HG02840 (cell line): ENCODE results near the gene MOB3A.
A peak's percentile ranks its signal among the peaks of the same experiment; 100 is the strongest.

Experiments
- ATAC-seq: cut with Tn5 transposase; IDR thresholded peaks from one replicate; pipeline ENCODE4 v1.9.1; 2021; ENCODE audit warnings: mild to moderate bottlenecking, moderate library complexity, moderate number of reproducible peaks; ENCODE audit not compliant: unreplicated experiment, low FRiP score

Gene MOB3A

GRCh38 chr19:2084993-2085720 is 11.0 kb downstream of the MOB3A start:
- peak; percentile 29 for ATAC-seq

GRCh38 chr19:2083174-2083854 is 12.8 kb downstream of the MOB3A start:
- no peak for ATAC-seq

DNA sequence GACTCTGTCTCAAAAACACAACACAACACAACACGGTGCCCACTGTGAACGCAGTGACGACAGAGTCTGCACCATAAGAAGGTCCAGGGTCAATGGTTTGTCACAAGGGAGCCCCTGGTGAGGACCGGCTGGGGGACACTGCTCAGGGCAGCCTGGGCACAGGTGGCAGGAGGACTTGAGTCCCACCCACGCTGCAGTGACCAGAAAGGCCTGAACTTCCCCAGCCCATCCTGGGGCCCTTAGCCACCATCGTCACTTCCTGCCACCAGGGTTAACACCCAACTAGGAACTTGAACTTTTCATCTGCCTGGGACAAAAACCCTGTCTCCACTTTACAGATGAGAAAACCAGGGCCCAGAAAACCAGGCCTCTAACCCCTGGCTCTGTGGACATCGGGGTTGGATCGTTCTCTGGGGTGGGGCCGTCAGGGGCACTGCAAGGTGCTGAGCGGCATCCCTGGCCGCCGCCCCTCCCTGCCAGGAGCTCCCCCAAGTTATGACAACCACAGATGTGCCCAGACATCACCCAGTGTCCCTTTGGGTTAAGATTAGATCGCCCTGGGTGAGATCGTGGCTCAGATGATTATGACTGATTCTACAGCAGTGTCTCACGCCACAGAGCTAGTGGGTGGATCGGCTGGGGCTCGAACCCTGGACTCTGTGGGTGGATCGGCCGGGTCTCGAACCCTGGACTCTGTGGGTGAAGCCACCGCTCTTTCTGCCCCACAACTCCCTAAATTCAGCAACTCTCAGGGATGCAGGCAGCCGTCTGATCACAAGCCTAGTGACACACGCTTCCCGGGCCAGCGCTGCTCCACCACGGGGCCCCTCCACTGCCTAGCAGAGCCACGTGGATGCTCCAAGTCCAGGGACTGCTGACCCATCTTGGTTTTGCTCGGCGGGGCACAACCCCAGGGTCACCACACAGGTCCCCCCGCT is 14.0 kb downstream of the MOB3A start:
- ATAC-seq: no peak

GRCh38 chr19:2080336-2080988 is 15.7 kb downstream of the MOB3A start:
- no peak for ATAC-seq

GRCh38 chr19:2079865-2080301 is 16.2 kb downstream of the MOB3A start:
- no peak for ATAC-seq

DNA sequence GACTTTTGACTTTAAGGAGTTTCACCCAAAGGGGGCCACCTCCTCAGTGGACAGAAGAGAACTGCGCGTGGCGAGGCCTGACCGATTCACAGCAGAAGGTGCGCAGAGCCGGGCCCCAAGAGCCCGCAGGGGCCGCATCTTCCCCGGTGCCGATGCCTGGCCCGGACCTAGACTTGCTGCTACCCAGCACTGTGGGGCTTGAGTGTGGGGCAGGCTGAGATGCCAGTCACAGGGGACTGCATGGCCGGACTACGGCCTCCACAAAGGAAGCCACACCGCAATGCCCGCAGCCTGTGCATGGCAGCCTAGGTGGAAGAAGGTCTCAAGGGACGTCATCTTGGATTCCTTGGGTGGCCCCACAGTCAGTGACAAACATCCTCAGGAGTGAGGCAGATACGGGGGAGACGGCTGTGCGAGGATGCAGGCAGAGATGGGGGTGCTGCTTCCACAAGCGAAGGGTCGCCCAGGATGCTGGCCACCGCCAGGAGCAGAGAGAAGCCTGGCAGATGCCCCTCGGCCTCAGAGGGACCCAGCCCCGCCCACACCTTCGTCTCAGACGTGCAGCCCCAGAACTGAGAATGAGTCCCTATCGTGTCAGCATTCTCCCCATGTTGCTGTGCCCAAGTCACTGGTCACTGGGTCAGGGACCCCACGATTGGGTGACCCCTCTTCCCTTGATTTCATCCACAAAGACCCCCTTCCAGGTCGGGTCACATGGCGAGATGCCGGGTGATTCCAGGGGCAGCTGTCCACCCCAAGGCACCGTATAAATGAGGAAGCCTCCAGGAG is 16.9 kb downstream of the MOB3A start:
- no peak for ATAC-seq

GRCh38 chr19:2077833-2078619 is 18.1 kb downstream of the MOB3A start:
- ATAC-seq: no peak

DNA sequence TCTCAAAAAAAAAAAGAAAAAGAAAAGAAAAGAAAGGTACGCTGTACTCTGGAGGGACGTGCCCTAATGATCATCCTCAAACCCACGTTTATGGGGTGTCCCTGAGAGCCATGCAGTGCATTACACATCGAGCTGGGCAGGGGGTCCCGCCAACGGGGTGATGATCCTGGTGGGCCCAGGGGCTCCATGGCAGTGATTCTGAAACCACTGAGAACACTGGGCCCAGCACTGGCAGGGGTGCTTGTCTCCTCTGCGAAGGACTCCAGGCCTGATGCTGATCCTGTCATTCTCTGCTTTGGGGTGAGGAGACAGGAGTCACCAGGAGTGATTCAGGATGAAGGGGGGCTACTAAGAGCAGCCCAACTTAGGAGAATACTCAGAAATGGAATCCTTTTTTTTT is 18.7 kb downstream of the MOB3A start:
- no peak for ATAC-seq

DNA sequence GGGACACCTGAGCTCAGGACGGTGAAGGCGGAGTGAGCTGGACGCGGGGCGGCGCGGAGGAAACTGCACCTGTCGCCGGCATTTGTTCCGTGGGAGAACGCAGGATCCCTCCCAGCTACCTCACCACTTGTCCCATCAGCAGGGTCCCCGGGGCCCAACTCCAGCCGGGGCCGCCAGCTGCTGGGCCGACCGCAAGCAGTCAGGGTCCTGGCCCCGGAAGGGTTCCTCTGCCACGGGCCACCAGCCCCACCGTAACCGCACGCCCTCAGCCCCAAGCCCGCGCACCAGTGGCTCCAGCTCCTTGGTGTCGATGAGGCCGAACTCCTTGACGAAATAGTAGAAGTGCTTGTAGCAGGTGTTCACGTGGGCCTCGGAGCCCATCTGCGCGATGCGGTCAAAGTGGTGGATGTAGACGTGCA is 19.6 kb downstream of the MOB3A start:
- ATAC-seq: no peak

GRCh38 chr19:2072757-2073551 is 23.2 kb downstream of the MOB3A start:
- ATAC-seq: no peak

- no peak for ATAC-seq
Observed at GRCh38 chr19:2070986-2071673, 25.0 kb downstream of the MOB3A start.

- ATAC-seq: no peak
Observed at GRCh38 chr19:2070436-2070827, 25.7 kb downstream of the MOB3A start.

DNA sequence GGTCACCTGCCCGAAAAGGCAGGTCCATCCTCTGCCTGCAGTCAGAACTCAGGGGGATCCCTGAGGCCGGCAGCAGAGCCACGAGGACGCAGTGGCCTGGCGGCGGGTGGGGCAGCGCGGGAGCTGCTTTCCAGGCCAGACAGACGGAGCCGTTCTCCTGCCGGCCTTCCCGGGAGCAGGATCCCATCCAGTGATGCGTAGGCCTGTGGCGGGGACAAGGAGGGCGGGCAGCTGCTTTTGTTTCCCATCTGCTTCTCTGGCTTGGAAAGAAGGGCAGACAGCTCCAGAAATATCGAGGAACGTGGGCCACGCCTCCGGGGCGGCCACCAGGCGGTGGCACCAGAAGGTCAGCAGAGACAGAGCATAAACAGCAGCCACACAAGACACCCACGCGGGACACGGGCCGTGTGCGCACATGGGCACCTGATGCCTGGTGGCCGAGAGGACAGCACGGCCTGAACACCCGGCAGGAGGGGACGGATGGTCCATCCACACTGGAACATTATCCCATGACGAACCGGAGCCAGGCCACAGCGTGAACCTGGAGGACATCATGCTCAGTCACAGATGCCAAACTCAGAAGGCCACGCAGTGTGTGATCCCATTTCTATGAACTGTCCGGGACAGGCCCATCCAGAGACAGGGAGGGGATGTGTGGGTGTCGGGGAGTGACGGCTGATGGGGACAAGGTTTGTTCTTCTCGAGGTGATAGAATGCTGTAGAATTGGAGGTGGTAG is 31.2 kb downstream of the MOB3A start:
- ATAC-seq: no peak

- ATAC-seq: no peak
Observed at GRCh38 chr19:2064395-2064787, 31.7 kb downstream of the MOB3A start.

DNA sequence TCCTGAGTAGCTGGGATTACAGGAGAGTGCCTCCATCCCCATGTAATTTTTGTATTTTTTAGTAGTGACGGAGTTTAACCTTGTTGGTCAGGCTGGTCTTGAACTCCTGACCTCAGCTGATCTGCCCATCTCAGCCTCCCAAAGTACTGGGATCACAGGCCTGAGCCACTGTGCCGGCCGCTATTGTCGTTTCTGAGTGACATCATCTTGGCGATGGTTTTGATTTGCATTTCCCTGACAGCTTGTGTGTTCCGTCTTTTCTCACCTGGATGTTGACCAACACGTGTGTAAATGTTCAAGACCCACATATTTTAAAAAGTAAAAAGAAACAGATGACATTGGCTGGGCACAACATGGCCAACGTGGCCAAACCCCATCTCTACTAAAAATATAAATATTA is 32.3 kb downstream of the MOB3A start:
- no peak for ATAC-seq

- no peak for ATAC-seq
Observed at GRCh38 chr19:2062770-2063169, 33.4 kb downstream of the MOB3A start.

GRCh38 chr19:2062389-2062729 is 33.8 kb downstream of the MOB3A start:
- ATAC-seq: no peak
